Stomach (tissue), 4 donors: Measurements from ENCODE around the gene SLC38A1.

Source experiments
- CTCF ChIP-seq, 7 experiments: fragments of 450-650 bp in 4 of 7; fragments of 200-600 bp in 3 of 7; sonication (generic) in 3 of 7; IDR thresholded peaks; one replicate each; pipeline ENCODE4 v1.5.1; 2016 to 2019; ENCODE audit warnings: antibody characterized with exemption in 7 of 7, control low read depth in 2 of 7, mild to moderate bottlenecking in 1 of 7
- POLR2AphosphoS5 ChIP-seq, 3 donors: sonication (generic); formaldehyde crosslinking; IDR thresholded peaks; one replicate each; pipeline ENCODE4 v1.6.1; 2016; ENCODE audit warnings: antibody characterized with exemption in 3 of 3

- TF ChIP-seq CTCF (IDR thresholded peaks at IDR 0.05) (no peak), POLR2AphosphoS5 (IDR thresholded peaks at IDR 0.05) (no peak)
Observed at GRCh38 chr12:46133751-46134150, 135.1 kb downstream of the SLC38A1 start.
